ENCODE data around the gene ARID1B.

DNA sequence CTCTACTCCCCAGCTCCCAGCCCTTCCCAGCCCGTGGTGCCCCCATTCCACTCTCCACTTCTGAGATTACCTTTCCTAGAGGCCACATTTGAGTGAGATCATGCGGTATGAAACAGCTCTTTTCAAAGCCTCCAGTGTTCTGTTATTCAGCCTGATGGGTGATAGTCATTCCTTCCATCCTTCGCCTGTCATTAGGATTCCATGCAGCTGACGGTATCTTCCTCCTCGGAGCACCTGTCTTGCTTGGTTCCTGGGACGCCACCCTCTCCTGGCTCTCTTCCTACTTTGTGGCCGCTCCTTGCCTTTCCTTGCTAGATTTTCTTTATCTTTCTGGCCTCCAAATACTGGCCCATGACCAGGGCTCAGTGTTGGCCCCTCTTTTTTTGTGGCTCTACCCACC is 137.0 kb downstream of the ARID1B start:
- TF ChIP-seq, protein P1, sequence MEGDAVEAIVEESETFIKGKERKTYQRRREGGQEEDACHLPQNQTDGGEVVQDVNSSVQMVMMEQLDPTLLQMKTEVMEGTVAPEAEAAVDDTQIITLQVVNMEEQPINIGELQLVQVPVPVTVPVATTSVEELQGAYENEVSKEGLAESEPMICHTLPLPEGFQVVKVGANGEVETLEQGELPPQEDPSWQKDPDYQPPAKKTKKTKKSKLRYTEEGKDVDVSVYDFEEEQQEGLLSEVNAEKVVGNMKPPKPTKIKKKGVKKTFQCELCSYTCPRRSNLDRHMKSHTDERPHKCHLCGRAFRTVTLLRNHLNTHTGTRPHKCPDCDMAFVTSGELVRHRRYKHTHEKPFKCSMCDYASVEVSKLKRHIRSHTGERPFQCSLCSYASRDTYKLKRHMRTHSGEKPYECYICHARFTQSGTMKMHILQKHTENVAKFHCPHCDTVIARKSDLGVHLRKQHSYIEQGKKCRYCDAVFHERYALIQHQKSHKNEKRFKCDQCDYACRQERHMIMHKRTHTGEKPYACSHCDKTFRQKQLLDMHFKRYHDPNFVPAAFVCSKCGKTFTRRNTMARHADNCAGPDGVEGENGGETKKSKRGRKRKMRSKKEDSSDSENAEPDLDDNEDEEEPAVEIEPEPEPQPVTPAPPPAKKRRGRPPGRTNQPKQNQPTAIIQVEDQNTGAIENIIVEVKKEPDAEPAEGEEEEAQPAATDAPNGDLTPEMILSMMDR (conservative IDR thresholded peaks at IDR 0.05; ENCODE audit: low read depth, low read length) = no peak
- TF ChIP-seq EZH2phosphoT487 (IDR thresholded peaks at IDR 0.05; ENCODE audit: borderline replicate concordance, low read length) (no peak), EZH2 (IDR thresholded peaks at IDR 0.05; ENCODE audit: low read length, unreplicated experiment) (no peak)
